GM12875 (cell line): Measurements from ENCODE around the gene IRX4.

ENCODE experiments used
- H3K4me3 ChIP-seq: one replicate; pipeline ENCODE4 v1.5.1; 2011; ENCODE audit warnings: low read depth, low read length, control low read depth
- CTCF ChIP-seq: IDR thresholded peaks from 2 replicates; pipeline ENCODE4 v1.5.1; 2011; ENCODE audit warnings: low read depth, mild to moderate bottlenecking, control low read depth, inconsistent platforms, low read length, moderate library complexity, borderline replicate concordance; ENCODE audit not compliant: insufficient read depth

Gene IRX4

GRCh38 chr5:1853531-1853930 lies 29.2 kb downstream of the IRX4 start:
- TF ChIP-seq CTCF = no peak
- H3K4me3 ChIP-seq = no peak overlapping the region

GRCh38 chr5:1852324-1852947 lies 30.3 kb downstream of the IRX4 start:
- H3K4me3 ChIP-seq = no peak overlapping the region
- TF ChIP-seq CTCF = no peak

- no peak for TF ChIP-seq CTCF
- no peak overlapping the region for H3K4me3 ChIP-seq
Measured at GRCh38 chr5:1851290-1851934, 31.3 kb downstream of the IRX4 start.

- no peak for TF ChIP-seq CTCF
- H3K4me3 ChIP-seq = no peak overlapping the region
Measured at GRCh38 chr5:1850324-1851154, 32.2 kb downstream of the IRX4 start.

GRCh38 chr5:1847611-1848010 lies 35.1 kb downstream of the IRX4 start:
- no peak for TF ChIP-seq CTCF
- no peak overlapping the region for H3K4me3 ChIP-seq

GRCh38 chr5:1847056-1847455 lies 35.7 kb downstream of the IRX4 start:
- H3K4me3 ChIP-seq = no peak overlapping the region
- no peak for TF ChIP-seq CTCF
